Fibroblast of lung (primary cell): Measurements from ENCODE around the gene EPHB4. TPM values are rescaled to one million over a fixed set of nuclear protein-coding genes. Genes with fewer than 3 reads are reported as not detected.

Source experiments
- DNase-seq, 2 donors: peaks; one replicate each; pipeline versions ENCODE4 v3.0.0 to v3.0.0-alpha.2; 2010; ENCODE audit warnings: low read depth in 2 of 2
- H2AFZ ChIP-seq: 2 replicates; pipeline ENCODE4 v1.5.1; 2012; ENCODE audit warnings: low read length, control low read depth, inconsistent platforms
- H3K27ac ChIP-seq: 2 replicates; pipeline ENCODE4 v1.5.1; 2011; ENCODE audit warnings: low read length, control low read depth; ENCODE audit not compliant: insufficient read depth
- H3K27me3 ChIP-seq: 2 replicates; pipeline ENCODE4 v1.5.1; 2011; ENCODE audit warnings: mild to moderate bottlenecking, low read length; ENCODE audit not compliant: control insufficient read depth, insufficient read depth
- H3K36me3 ChIP-seq: 2 replicates; pipeline ENCODE4 v1.5.1; 2011; ENCODE audit warnings: low read length; ENCODE audit not compliant: control insufficient read depth, insufficient read depth
- H3K4me1 ChIP-seq: 2 replicates; pipeline ENCODE4 v1.5.1; 2011; ENCODE audit warnings: low read length; ENCODE audit not compliant: control insufficient read depth, insufficient read depth; ENCODE audit errors: extremely low read depth
- H3K4me2 ChIP-seq: 2 replicates; pipeline ENCODE4 v1.5.1; 2011; ENCODE audit warnings: low read length, control low read depth; ENCODE audit not compliant: insufficient read depth; ENCODE audit errors: extremely low read depth
- H3K4me3 ChIP-seq, 4 experiments: fragments of 200-600 bp in 1 of 4; sonication (generic) in 1 of 4; replicated peaks in 1 of 4; 2 replicates each; pipeline ENCODE4 v1.5.1; 2011 to 2016; ENCODE audit warnings: low read length in 4 of 4, low read depth in 3 of 4, mild to moderate bottlenecking in 3 of 4, control low read depth in 2 of 4, inconsistent platforms in 1 of 4, mixed read lengths in 1 of 4; ENCODE audit not compliant: insufficient read depth in 1 of 4; ENCODE audit errors: control extremely low read depth in 1 of 4
- H3K79me2 ChIP-seq: 2 replicates; pipeline ENCODE4 v1.5.1; 2012; ENCODE audit warnings: mild to moderate bottlenecking, low read length, inconsistent platforms; ENCODE audit not compliant: control insufficient read depth, insufficient read depth
- H3K9ac ChIP-seq: 2 replicates; pipeline ENCODE4 v1.5.1; 2011; ENCODE audit warnings: mild to moderate bottlenecking, low read length, control low read depth; ENCODE audit not compliant: insufficient read depth
- H3K9me3 ChIP-seq: 2 replicates; pipeline ENCODE4 v1.5.1; 2012; ENCODE audit warnings: low read depth, low read length; ENCODE audit not compliant: control insufficient read depth, insufficient read depth
- H4K20me1 ChIP-seq: 2 replicates; pipeline ENCODE4 v1.5.1; 2011; ENCODE audit warnings: low read length; ENCODE audit not compliant: control insufficient read depth, insufficient read depth; ENCODE audit errors: extremely low read depth
- EZH2 ChIP-seq: IDR thresholded peaks from 2 replicates; pipeline ENCODE4 v1.5.1; 2012; ENCODE audit warnings: low read length, control low read depth, mild to moderate bottlenecking; ENCODE audit errors: missing control alignments
- polyA plus RNA-seq, 2 donors: library from polyadenylated mRNA; depleted of rRNA in 1 of 2; stranded (reverse) in 1 of 2; unstranded in 1 of 2; fragments of >200 nt; gene quantifications; 2 replicates each; pipeline ENCODE4 v1.2.1, GENCODE V29; 2011 to 2012; ENCODE audit warnings: missing spikeins in 1 of 2
- total RNA-seq: library from RNA; depleted of rRNA; stranded (reverse); fragments of >200 nt; gene quantifications from 2 replicates; pipeline ENCODE4 v1.2.1, GENCODE V29; 2014
- TF ChIP-seq, protein P1 (sequence below), 2 donors: IDR thresholded peaks in 1 of 2; conservative IDR thresholded peaks in 1 of 2; 1 replicate in 1 of 2; 2 replicates in 1 of 2; pipeline ENCODE4 v1.5.1; 2011 to 2012; ENCODE audit warnings: low read length in 2 of 2, control low read depth in 1 of 2, inconsistent platforms in 1 of 2, low read depth in 1 of 2, mild to moderate bottlenecking in 1 of 2

The EPHB4 gene
- total and polyA plus RNA-seq, 2 donors (not counting 1 experiment from before 2014, with no cell fraction given) = 28.5 to 98.8 TPM

DNA sequence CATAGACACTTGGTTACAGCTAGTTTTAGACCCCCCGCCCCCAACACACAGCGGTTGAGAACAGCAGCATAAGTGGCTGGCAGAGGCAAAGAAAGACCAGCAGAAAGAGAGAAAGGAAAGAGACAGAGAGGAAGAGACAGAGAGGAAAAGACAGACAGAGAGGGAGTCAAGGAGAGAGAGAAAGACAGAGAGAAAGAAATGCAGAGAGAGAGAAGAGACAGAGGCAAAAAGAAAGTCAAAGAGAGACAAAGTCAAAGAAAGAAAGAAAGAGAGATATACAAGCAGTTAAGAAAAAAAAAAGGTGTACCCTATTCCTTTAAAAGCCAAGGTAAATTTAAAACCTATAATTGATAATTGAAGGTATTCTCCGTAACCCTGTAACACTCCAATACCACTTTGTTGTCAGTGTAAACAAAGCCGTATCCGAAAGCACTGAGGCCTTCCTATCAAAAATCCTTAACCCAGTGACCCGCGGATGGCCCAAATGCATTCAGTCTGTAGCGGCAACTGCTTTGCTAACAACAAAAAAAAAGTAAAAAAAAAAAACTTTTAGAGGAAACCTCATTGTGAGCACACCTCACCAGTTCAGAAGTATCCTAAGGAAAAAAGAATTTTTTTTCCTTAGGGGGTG is 13.3 kb upstream of the EPHB4 start:
- no peak overlapping the region for H2AFZ ChIP-seq
- no peak overlapping the region for H3K27ac ChIP-seq
- no peaks in the 10 kb centered on the region for H3K27me3 ChIP-seq
- no peaks in the 10 kb centered on the region for H3K36me3 ChIP-seq
- H3K79me2 ChIP-seq = no peaks in the 10 kb centered on the region
- DNase-seq = no peak
- no peak overlapping the region for H3K4me3 ChIP-seq
- H4K20me1 ChIP-seq = no peaks in the 10 kb centered on the region
- no peak for TF ChIP-seq EZH2
- TF ChIP-seq, protein P1, sequence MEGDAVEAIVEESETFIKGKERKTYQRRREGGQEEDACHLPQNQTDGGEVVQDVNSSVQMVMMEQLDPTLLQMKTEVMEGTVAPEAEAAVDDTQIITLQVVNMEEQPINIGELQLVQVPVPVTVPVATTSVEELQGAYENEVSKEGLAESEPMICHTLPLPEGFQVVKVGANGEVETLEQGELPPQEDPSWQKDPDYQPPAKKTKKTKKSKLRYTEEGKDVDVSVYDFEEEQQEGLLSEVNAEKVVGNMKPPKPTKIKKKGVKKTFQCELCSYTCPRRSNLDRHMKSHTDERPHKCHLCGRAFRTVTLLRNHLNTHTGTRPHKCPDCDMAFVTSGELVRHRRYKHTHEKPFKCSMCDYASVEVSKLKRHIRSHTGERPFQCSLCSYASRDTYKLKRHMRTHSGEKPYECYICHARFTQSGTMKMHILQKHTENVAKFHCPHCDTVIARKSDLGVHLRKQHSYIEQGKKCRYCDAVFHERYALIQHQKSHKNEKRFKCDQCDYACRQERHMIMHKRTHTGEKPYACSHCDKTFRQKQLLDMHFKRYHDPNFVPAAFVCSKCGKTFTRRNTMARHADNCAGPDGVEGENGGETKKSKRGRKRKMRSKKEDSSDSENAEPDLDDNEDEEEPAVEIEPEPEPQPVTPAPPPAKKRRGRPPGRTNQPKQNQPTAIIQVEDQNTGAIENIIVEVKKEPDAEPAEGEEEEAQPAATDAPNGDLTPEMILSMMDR (conservative IDR thresholded peaks at IDR 0.05 in 1 of 2, IDR thresholded peaks at IDR 0.05 in 1 of 2; ENCODE audit: low read depth in 1 of 2, low read length in 2 of 2) = no peak
- H3K9me3 ChIP-seq = no peaks in the 10 kb centered on the region
- no peak overlapping the region for H3K9ac ChIP-seq
- H3K4me1 ChIP-seq = no peaks in the 10 kb centered on the region
- no peak overlapping the region for H3K4me2 ChIP-seq

DNA sequence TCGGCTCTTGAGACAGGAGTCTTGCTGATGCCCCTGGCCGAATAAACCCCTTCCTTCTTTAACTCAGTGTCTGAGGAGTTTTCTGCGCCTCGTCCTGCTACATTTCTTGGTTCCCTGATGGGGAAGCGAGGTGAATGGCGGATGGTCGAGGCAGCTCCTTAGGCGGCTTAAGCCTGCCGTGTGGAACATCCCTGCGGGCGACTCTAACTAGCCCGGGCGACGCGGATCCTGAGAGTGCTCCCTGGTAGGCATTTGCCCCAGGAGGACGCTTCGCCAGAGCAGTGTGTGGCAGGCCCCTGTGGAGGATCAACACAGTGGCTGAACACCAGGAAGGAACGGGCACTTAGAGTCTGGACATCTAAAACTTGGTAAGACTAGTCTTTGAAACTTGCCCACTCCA is 12.0 kb upstream of the EPHB4 start:
- H3K27me3 ChIP-seq = no peaks in the 10 kb centered on the region
- no peak for DNase-seq
- no peaks in the 10 kb centered on the region for H3K79me2 ChIP-seq
- no peak overlapping the region for H3K27ac ChIP-seq
- no peaks in the 10 kb centered on the region for H3K4me1 ChIP-seq
- no peaks in the 10 kb centered on the region for H4K20me1 ChIP-seq
- TF ChIP-seq, protein P1 (conservative IDR thresholded peaks at IDR 0.05 in 1 of 2, IDR thresholded peaks at IDR 0.05 in 1 of 2; ENCODE audit: low read depth in 1 of 2, low read length in 2 of 2) = no peak
- no peak for TF ChIP-seq EZH2
- no peak overlapping the region for H3K9ac ChIP-seq
- H2AFZ ChIP-seq = no peak overlapping the region
- H3K36me3 ChIP-seq = no peaks in the 10 kb centered on the region
- H3K4me2 ChIP-seq = no peak overlapping the region
- no peak overlapping the region for H3K4me3 ChIP-seq
- no peaks in the 10 kb centered on the region for H3K9me3 ChIP-seq

DNA sequence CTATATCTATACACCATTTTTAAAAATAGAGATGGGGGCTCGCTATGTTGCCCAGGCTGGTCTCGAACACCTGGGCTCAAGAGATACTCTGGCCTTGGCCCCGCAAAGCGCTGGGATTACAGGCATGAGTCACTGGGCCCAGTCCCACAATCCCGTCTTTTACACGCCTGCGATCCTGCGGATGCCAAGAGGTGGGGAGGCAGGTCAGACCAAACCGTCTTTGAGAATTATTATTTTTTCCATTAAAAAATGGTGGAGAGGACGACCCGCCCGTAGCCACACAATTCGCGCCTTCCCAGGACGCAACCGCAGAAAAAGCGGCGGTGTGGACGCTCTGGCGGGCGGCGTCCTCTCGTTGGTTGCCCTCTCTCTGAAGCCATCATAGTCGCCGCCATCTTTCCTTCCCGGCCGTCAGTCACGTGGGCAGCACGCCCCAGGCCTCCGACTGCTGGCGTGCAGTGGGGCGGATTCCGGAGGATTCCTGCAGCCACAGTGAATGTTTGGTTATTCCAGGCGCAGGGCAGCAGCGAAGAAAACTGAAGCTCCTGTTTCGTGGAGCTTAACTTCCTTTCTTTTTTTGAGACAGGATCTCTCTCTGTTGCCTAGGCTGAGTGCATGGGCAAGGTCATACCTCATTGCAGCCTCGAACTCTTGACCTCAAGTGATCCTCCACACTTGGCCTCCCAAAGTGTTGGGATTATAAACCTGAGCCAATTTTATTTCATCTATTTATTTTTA is 9.9 kb upstream of the EPHB4 start:
- Histone ChIP-seq H2AFZ (peak overlapping the region; percentile 90), H3K4me1 (no peaks in the 10 kb centered on the region), H3K4me3 (peak overlapping the region in 2 of 4 experiments; percentile 28 to 49), H3K36me3 (no peaks in the 10 kb centered on the region), H4K20me1 (no peaks in the 10 kb centered on the region), H3K9ac (no peak overlapping the region), H3K9me3 (no peaks in the 10 kb centered on the region), H3K79me2 (no peaks in the 10 kb centered on the region), H3K27ac (peak overlapping the region; percentile 34), H3K27me3 (no peaks in the 10 kb centered on the region), H3K4me2 (peak overlapping the region; percentile 58)
- no peak for TF ChIP-seq EZH2
- TF ChIP-seq, protein P1 (conservative IDR thresholded peaks at IDR 0.05 in 1 of 2, IDR thresholded peaks at IDR 0.05 in 1 of 2; ENCODE audit: low read depth in 1 of 2, low read length in 2 of 2) = no peak
- DNase-seq = peak; percentile 88 to 91
